IPS-18a (cell line): ENCODE measurements around the gene SORCS2.

Source experiments
- H3K27ac ChIP-seq: one replicate; pipeline ENCODE4 v1.5.1; 2013; ENCODE audit warnings: low read length
- H3K27me3 ChIP-seq: one replicate; pipeline ENCODE4 v1.6.1; 2013; ENCODE audit warnings: mild to moderate bottlenecking, low read length; ENCODE audit not compliant: control insufficient read depth, insufficient read depth
- H3K36me3 ChIP-seq: one replicate; pipeline ENCODE4 v1.6.1; 2013; ENCODE audit warnings: low read depth, low read length; ENCODE audit not compliant: control insufficient read depth
- H3K4me1 ChIP-seq: one replicate; pipeline ENCODE4 v1.6.1; 2013; ENCODE audit warnings: low read depth, low read length; ENCODE audit not compliant: control insufficient read depth
- H3K4me3 ChIP-seq: one replicate; pipeline ENCODE4 v1.5.1; 2013; ENCODE audit warnings: low read length
- H3K9ac ChIP-seq: one replicate; pipeline ENCODE4 v1.6.1; 2013; ENCODE audit warnings: mild to moderate bottlenecking, low read length, moderate library complexity
- H3K9me3 ChIP-seq: one replicate; pipeline ENCODE4 v1.6.1; 2013; ENCODE audit warnings: low read depth, low read length; ENCODE audit not compliant: control insufficient read depth

SORCS2 gene

DNA sequence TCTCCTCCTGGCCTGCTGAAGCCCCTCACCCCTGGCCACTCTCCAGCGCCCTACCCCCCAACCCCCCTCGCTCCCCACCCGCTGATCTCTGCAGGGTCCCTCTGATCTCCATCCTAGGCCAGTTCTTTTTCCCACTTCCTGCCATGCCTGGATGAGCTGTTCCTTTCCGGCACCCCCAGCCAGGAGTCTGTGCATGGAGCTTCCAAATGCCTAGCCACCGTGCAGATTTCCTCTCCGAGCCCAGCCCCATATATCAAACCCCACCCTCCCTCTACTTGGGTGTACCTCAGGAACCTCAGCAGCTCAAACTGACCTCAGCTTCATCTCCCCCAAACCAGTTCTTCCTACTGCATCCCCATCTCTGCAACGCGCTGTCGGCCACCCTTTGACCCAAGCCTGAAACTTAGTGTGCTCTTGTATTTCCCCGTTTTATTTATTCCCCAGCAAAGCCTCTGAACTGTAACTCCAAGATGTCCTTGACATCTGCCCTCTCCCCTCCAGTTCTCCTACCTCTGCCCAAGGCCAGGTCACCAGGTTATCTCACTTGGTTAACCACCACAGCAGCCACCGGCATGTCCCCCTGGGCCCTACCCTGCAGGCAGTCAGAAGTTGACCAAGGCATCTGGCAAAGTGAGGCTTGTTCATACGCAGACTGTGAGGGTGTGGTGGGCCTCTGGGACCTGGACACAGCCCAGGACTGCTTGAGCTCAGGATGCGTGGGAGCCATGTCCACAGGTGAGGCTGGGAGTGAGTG, 437.3 kb downstream of the SORCS2 start:
- Histone ChIP-seq H3K4me3 (no peak overlapping the region), H3K4me1 (peaks cover 5% of the 10 kb centered on the region), H3K9ac (no peak overlapping the region), H3K9me3 (no peaks in the 10 kb centered on the region), H3K36me3 (no peaks in the 10 kb centered on the region), H3K27me3 (no peaks in the 10 kb centered on the region), H3K27ac (no peak overlapping the region)

DNA sequence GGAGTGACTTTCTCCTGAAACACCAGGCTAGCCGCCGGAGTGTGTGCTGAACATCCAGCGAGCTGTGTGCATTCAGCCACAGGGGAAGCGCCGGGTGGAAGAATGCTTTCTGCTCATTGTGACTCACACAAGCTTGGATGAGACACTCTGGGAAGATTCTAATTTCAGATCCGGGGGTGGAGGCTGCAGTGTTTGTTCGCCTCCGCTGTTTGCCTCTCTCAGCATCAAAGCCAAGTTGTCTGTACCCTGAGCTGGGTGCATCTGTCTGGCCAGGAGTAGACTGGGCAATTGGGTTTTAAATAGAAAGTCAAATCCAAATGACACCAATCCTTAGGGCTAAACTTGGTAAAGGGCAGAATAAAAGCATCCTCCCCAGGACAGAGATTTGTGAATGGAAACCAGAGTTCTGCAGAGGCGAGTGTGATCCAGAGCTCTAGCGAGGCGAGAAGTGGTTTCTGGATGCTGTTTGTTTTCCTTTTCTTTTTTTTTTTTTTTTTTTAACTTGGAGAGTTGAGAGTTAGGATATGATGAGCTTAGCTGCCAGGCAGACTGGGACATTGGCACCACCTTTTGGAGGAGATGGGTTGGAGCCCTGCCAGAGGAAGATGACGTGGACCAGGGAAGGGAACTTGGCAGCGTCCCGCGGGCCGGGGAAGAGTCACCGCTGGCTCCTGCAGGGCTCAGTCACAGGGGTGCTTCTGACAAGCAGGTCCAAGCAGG, 438.4 kb downstream of the SORCS2 start:
- H3K27me3 ChIP-seq, result no peaks in the 10 kb centered on the region
- H3K9ac ChIP-seq, result no peak overlapping the region
- H3K27ac ChIP-seq, result no peak overlapping the region
- H3K9me3 ChIP-seq, result no peaks in the 10 kb centered on the region
- H3K4me3 ChIP-seq, result no peak overlapping the region
- H3K36me3 ChIP-seq, result no peaks in the 10 kb centered on the region
- peaks cover 5% of the 10 kb centered on the region for H3K4me1 ChIP-seq

DNA sequence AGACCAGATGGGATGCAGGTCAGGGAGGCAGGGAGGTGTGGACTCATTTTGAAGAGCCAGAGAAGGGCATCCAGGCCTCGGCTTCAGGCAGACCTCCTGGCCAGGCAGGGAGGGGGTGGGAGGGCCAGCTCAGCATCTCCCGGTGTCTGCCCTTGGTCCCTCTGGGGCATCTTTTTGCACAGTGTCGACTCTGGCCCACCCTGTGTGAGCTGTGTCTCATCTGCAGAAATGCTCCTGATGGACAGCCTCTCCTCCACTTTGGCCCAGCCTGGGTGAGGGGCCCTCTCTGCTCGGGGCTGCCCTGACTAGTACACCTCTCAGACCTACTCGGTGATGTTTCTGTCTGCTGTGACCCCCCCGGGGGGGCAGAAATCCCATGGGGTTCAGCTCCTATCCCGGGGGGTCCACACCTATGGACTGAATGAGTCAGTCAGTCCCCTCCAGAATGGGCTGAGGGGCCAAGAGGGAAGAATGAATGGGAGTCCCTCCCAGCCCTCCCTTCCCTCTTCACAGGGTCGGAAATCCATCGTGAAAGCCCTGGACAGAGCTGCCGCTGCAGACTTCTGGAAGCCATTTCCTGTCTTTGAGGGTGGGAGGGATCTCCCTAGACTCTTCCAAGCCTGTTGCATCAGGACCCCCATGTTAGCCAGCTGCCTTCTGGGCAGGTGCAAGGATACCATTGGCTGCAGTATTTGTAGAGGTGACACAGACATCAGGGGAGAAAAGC, 439.1 kb downstream of the SORCS2 start:
- H3K27ac ChIP-seq, result no peak overlapping the region
- no peak overlapping the region for H3K4me3 ChIP-seq
- H3K9ac ChIP-seq, result no peak overlapping the region
- no peaks in the 10 kb centered on the region for H3K27me3 ChIP-seq
- peaks cover 5% of the 10 kb centered on the region for H3K4me1 ChIP-seq
- no peaks in the 10 kb centered on the region for H3K36me3 ChIP-seq
- no peaks in the 10 kb centered on the region for H3K9me3 ChIP-seq

DNA sequence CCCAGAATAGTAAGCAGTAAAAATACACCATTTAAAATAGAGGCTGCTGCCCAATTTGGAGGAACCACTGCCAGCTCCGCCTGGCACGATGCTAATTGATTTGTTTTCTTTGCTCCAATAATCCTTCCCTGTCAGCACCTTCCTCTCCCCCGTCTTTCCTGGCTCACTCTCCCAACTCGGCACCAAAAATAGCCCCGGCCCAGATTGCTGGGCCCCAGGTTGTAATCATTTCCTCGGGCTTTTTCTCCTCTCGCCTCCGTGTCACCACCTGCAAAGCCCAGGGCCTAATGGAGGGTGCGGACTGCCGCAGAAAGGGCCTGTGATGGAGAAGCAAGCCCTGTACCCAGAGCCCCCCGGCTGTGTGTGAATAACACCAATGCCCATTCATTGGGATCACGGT, 440.0 kb downstream of the SORCS2 start:
- Histone ChIP-seq H3K9ac (no peak overlapping the region), H3K4me3 (no peak overlapping the region), H3K9me3 (no peaks in the 10 kb centered on the region), H3K36me3 (no peaks in the 10 kb centered on the region), H3K27me3 (no peaks in the 10 kb centered on the region), H3K27ac (no peak overlapping the region), H3K4me1 (peaks cover 5% of the 10 kb centered on the region)

DNA sequence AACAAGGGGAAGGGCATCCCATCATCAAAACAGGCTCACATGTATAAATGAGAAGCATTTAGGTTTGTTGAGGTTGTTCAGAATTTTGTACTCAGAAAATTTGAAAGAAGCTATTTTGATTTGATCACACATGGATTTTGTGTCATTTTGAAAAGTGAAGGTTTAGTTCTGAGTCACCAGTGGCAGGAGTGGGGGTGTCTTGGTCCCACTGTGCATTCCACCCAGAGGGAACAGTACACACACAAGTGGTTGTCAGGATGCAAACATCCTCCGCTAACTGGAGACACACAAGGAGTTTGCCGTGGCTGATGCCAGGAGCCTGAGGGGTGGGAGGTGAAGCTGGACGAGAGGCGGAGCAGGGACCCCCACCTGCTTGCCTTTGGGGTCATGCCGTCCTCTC, 440.6 kb downstream of the SORCS2 start:
- Histone ChIP-seq H3K27me3 (no peaks in the 10 kb centered on the region), H3K4me3 (no peak overlapping the region), H3K9me3 (no peaks in the 10 kb centered on the region), H3K4me1 (peaks cover 5% of the 10 kb centered on the region), H3K36me3 (no peaks in the 10 kb centered on the region), H3K9ac (no peak overlapping the region), H3K27ac (no peak overlapping the region)

DNA sequence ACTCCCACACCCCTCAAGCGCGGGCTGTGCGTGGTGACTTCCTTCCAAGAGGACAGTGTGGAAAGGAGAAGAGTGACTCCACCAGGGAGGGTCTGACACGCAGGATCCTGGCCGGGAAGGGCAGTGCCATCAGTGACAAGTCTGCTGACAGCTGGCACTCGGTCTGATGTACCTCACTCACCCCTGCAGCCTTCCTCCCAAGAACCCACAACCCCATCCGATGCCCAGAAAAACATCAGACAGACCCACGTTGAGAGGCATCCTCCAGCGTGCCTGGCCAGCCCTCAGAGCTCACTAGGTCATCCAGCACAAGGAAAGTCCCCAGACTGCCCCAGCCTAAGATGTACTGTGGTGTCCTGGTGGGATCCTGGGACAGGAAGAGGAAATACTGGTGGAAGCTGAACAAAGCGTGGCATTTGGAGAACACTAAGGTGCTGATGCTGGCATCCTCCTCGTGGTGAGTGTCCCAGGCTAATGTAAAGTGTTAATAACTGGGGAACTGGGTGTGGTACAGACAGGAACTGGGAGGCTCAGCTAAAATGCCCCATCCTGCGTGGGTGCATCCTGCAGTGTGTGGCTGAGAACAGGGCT, 442.4 kb downstream of the SORCS2 start:
- Histone ChIP-seq H3K4me1 (peaks cover 5% of the 10 kb centered on the region), H3K36me3 (no peaks in the 10 kb centered on the region), H3K9ac (no peak overlapping the region), H3K9me3 (no peaks in the 10 kb centered on the region), H3K27me3 (no peaks in the 10 kb centered on the region), H3K27ac (no peak overlapping the region), H3K4me3 (no peak overlapping the region)

DNA sequence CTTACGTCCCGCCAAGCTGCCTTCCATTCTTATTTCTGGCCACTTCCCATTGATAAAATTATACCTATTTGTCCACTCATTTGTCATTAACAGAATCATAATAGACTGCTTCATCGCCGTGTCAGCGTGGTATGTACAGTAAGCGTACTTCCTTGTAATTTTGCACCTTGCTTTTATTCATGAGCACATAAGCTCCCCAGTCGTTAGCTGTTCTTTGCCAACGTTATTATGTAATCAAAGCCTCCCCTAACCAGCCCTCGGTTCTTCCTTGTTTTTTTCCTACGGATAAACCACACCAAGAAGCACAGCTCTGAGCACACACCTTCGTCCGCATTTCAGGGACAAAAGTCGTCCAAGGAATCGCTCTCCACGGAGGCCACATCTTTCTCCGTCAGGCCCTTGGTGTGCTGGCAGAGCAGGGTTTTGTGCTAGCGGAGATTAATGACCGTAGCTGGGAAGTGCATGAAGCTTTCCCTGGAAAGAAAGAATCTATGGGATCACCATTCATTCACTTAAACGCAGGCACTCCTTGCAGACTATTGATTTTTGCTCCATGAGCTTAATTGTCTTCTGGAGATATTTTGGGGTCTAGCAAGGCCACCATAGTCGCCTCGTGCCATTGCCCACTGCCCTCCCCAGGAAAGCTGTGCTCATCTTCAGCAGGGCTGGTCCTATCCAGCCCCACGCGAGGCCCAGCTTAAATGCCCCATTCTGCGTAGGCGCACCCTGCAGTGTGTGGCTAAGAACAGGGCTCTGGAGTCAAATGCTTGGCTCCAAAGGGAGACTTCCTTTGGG, 443.3 kb downstream of the SORCS2 start:
- Histone ChIP-seq H3K9ac (no peak overlapping the region), H3K9me3 (no peaks in the 10 kb centered on the region), H3K4me3 (no peak overlapping the region), H3K27ac (no peak overlapping the region), H3K36me3 (no peaks in the 10 kb centered on the region), H3K4me1 (peaks cover 5% of the 10 kb centered on the region), H3K27me3 (no peaks in the 10 kb centered on the region)

DNA sequence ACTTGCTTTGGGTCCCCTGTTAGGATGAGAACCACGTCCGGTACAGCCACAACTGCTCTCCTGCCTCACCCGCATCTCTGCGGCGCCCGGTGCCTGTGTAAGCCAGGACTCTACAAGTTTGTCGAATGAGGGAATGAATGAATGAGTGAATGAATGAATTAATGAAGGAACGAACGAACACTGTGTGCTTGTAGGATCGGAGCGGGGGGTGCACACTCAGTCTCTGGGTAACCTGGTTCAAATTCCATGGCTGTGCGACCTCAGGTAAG, 443.8 kb downstream of the SORCS2 start:
- Histone ChIP-seq H3K27ac (no peak overlapping the region), H3K27me3 (no peaks in the 10 kb centered on the region), H3K4me3 (no peak overlapping the region), H3K9me3 (no peaks in the 10 kb centered on the region), H3K9ac (no peak overlapping the region), H3K36me3 (no peaks in the 10 kb centered on the region), H3K4me1 (peaks cover 5% of the 10 kb centered on the region)

DNA sequence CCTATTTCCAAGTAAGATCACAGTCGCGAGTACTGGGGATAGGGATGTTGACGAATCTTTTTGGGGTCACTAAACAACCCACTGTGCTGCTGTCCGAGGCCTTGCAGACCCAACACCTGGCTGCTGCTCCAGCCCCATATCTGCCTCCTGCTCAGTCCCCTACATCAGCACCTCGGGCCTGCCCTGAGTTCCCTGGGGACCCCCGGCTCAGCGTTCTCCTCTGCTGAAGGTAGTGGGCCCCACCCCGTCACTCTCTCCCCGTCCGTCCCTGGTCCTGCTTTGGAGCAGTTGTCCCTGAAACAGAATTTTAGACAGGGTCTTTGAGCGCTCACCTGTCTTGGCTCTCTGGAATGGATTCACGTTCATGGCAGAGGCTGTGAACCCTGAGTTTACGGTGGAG, 444.8 kb downstream of the SORCS2 start:
- Histone ChIP-seq H3K27ac (no peak overlapping the region), H3K4me3 (no peak overlapping the region), H3K27me3 (no peaks in the 10 kb centered on the region), H3K9me3 (no peaks in the 10 kb centered on the region), H3K4me1 (peaks cover 5% of the 10 kb centered on the region), H3K9ac (no peak overlapping the region), H3K36me3 (no peaks in the 10 kb centered on the region)

DNA sequence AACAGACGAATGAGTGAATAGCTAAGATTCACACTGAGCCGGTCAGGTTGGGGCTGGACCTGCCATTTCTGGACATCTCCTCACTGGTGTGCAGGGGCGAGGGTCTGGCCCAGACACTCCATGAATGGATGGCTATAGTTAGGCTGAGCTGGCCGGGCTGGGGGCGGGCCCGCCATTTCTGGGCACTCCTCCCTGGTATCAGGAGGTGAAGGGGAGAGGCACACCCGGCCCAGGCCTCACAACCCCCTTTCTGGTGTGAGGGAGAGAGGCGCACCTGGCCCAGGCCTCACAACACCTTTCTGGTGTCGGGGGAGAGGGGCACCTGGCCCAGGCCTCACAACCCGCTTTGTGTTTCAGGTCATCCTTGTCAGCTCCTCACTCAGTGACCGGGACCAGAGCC, 445.6 kb downstream of the SORCS2 start:
- Histone ChIP-seq H3K9me3 (no peaks in the 10 kb centered on the region), H3K9ac (no peak overlapping the region), H3K36me3 (no peaks in the 10 kb centered on the region), H3K4me3 (no peak overlapping the region), H3K4me1 (peaks cover 5% of the 10 kb centered on the region), H3K27me3 (no peaks in the 10 kb centered on the region), H3K27ac (no peak overlapping the region)

DNA sequence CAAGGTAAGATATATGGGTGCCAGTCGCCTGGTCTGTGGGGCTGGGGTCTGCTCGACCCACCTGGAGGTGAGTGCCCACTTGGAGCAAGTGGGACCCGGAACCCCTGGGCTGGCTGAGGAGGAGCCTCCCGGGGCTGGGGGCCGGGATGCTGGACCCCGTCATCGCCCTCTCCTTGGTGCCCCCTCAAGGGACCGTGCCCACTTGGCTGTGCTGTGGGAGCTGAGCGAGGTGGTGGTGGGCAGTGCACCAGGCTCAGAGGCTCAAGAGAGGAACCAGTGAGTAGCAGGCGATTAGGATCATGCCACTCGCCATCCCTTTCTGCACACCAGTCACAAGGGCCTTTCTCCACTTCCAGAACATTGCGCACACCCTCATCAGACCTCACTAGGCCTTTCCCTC, 446.2 kb downstream of the SORCS2 start:
- H3K4me1 ChIP-seq, result peaks cover under 1% of the 10 kb centered on the region
- H3K27ac ChIP-seq, result no peak overlapping the region
- H3K9ac ChIP-seq, result no peak overlapping the region
- H3K9me3 ChIP-seq, result no peaks in the 10 kb centered on the region
- no peak overlapping the region for H3K4me3 ChIP-seq
- no peaks in the 10 kb centered on the region for H3K36me3 ChIP-seq
- H3K27me3 ChIP-seq, result no peaks in the 10 kb centered on the region
